Fibroblast of lung (primary cell): Measurements from ENCODE around the gene AGAP1. TPM values are rescaled to one million over a fixed set of nuclear protein-coding genes. Genes with fewer than 3 reads are reported as not detected.

Experiments
- DNase-seq, 2 donors: peaks; one replicate each; pipeline versions ENCODE4 v3.0.0 to v3.0.0-alpha.2; 2010; ENCODE audit warnings: low read depth in 2 of 2
- H2AFZ ChIP-seq: 2 replicates; pipeline ENCODE4 v1.5.1; 2012; ENCODE audit warnings: low read length, control low read depth, inconsistent platforms
- H3K27ac ChIP-seq: 2 replicates; pipeline ENCODE4 v1.5.1; 2011; ENCODE audit warnings: low read length, control low read depth; ENCODE audit not compliant: insufficient read depth
- H3K27me3 ChIP-seq: 2 replicates; pipeline ENCODE4 v1.5.1; 2011; ENCODE audit warnings: mild to moderate bottlenecking, low read length; ENCODE audit not compliant: control insufficient read depth, insufficient read depth
- H3K36me3 ChIP-seq: 2 replicates; pipeline ENCODE4 v1.5.1; 2011; ENCODE audit warnings: low read length; ENCODE audit not compliant: control insufficient read depth, insufficient read depth
- H3K4me1 ChIP-seq: 2 replicates; pipeline ENCODE4 v1.5.1; 2011; ENCODE audit warnings: low read length; ENCODE audit not compliant: control insufficient read depth, insufficient read depth; ENCODE audit errors: extremely low read depth
- H3K4me2 ChIP-seq: 2 replicates; pipeline ENCODE4 v1.5.1; 2011; ENCODE audit warnings: low read length, control low read depth; ENCODE audit not compliant: insufficient read depth; ENCODE audit errors: extremely low read depth
- H3K4me3 ChIP-seq, 4 experiments: fragments of 200-600 bp in 1 of 4; sonication (generic) in 1 of 4; replicated peaks in 1 of 4; 2 replicates each; pipeline ENCODE4 v1.5.1; 2011 to 2016; ENCODE audit warnings: low read length in 4 of 4, low read depth in 3 of 4, mild to moderate bottlenecking in 3 of 4, control low read depth in 2 of 4, inconsistent platforms in 1 of 4, mixed read lengths in 1 of 4; ENCODE audit not compliant: insufficient read depth in 1 of 4; ENCODE audit errors: control extremely low read depth in 1 of 4
- H3K79me2 ChIP-seq: 2 replicates; pipeline ENCODE4 v1.5.1; 2012; ENCODE audit warnings: mild to moderate bottlenecking, low read length, inconsistent platforms; ENCODE audit not compliant: control insufficient read depth, insufficient read depth
- H3K9ac ChIP-seq: 2 replicates; pipeline ENCODE4 v1.5.1; 2011; ENCODE audit warnings: mild to moderate bottlenecking, low read length, control low read depth; ENCODE audit not compliant: insufficient read depth
- H3K9me3 ChIP-seq: 2 replicates; pipeline ENCODE4 v1.5.1; 2012; ENCODE audit warnings: low read depth, low read length; ENCODE audit not compliant: control insufficient read depth, insufficient read depth
- H4K20me1 ChIP-seq: 2 replicates; pipeline ENCODE4 v1.5.1; 2011; ENCODE audit warnings: low read length; ENCODE audit not compliant: control insufficient read depth, insufficient read depth; ENCODE audit errors: extremely low read depth
- CTCF ChIP-seq, 2 donors: IDR thresholded peaks in 1 of 2; conservative IDR thresholded peaks in 1 of 2; 1 replicate in 1 of 2; 2 replicates in 1 of 2; pipeline ENCODE4 v1.5.1; 2011 to 2012; ENCODE audit warnings: low read length in 2 of 2, control low read depth in 1 of 2, inconsistent platforms in 1 of 2, low read depth in 1 of 2, mild to moderate bottlenecking in 1 of 2
- EZH2 ChIP-seq: IDR thresholded peaks from 2 replicates; pipeline ENCODE4 v1.5.1; 2012; ENCODE audit warnings: low read length, control low read depth, mild to moderate bottlenecking; ENCODE audit errors: missing control alignments
- polyA plus RNA-seq, 2 donors: library from polyadenylated mRNA; depleted of rRNA in 1 of 2; stranded (reverse) in 1 of 2; unstranded in 1 of 2; fragments of >200 nt; gene quantifications; 2 replicates each; pipeline ENCODE4 v1.2.1, GENCODE V29; 2011 to 2012; ENCODE audit warnings: missing spikeins in 1 of 2
- total RNA-seq: library from RNA; depleted of rRNA; stranded (reverse); fragments of >200 nt; gene quantifications from 2 replicates; pipeline ENCODE4 v1.2.1, GENCODE V29; 2014

Gene AGAP1
- total and polyA plus RNA-seq, 2 donors (not counting 1 experiment from before 2014, with no cell fraction given) = 10.6 to 14.0 TPM

GRCh38 chr2:235954888-235955480 is 461.1 kb downstream of the AGAP1 start:
- H2AFZ ChIP-seq = no peak overlapping the region
- H3K36me3 ChIP-seq = no peaks in the 10 kb centered on the region
- no peak overlapping the region for H3K4me2 ChIP-seq
- no peak overlapping the region for H3K27ac ChIP-seq
- DNase-seq = no peak
- H3K4me1 ChIP-seq = no peaks in the 10 kb centered on the region
- no peak overlapping the region for H3K9ac ChIP-seq
- TF ChIP-seq CTCF (conservative IDR thresholded peaks at IDR 0.05 in 1 of 2, IDR thresholded peaks at IDR 0.05 in 1 of 2; ENCODE audit: low read depth in 1 of 2, low read length in 2 of 2) (no peak), EZH2 (no peak)
- H4K20me1 ChIP-seq = no peaks in the 10 kb centered on the region
- H3K79me2 ChIP-seq = no peaks in the 10 kb centered on the region
- no peak overlapping the region for H3K4me3 ChIP-seq
- no peaks in the 10 kb centered on the region for H3K9me3 ChIP-seq
- no peaks in the 10 kb centered on the region for H3K27me3 ChIP-seq

DNA sequence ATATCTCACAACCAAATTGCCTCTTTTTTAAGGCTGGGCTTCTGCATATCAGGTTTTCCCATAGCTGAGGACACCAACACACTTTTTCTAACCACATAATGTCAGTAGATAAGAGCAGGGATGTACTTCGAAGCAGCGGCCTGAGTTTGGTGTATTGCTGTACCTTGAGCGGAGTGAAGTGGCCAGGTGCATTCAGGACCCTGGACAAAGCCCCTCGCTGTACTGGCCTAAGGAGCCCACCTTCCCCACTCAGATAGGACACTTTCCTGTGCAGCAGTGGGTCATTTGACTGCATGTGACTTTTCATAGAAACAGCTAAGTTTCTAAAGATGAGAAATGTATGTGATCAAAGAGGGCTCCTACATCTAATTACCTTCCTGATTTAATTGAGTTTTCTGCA is 461.8 kb downstream of the AGAP1 start:
- H3K36me3 ChIP-seq = no peaks in the 10 kb centered on the region
- TF ChIP-seq EZH2 (no peak), CTCF (conservative IDR thresholded peaks at IDR 0.05 in 1 of 2, IDR thresholded peaks at IDR 0.05 in 1 of 2; ENCODE audit: low read depth in 1 of 2, low read length in 2 of 2) (no peak)
- H2AFZ ChIP-seq = no peak overlapping the region
- no peak overlapping the region for H3K9ac ChIP-seq
- H4K20me1 ChIP-seq = no peaks in the 10 kb centered on the region
- no peaks in the 10 kb centered on the region for H3K4me1 ChIP-seq
- no peak for DNase-seq
- H3K4me3 ChIP-seq = no peak overlapping the region
- no peaks in the 10 kb centered on the region for H3K9me3 ChIP-seq
- no peak overlapping the region for H3K4me2 ChIP-seq
- H3K27me3 ChIP-seq = no peaks in the 10 kb centered on the region
- H3K27ac ChIP-seq = no peak overlapping the region
- H3K79me2 ChIP-seq = no peaks in the 10 kb centered on the region

DNA sequence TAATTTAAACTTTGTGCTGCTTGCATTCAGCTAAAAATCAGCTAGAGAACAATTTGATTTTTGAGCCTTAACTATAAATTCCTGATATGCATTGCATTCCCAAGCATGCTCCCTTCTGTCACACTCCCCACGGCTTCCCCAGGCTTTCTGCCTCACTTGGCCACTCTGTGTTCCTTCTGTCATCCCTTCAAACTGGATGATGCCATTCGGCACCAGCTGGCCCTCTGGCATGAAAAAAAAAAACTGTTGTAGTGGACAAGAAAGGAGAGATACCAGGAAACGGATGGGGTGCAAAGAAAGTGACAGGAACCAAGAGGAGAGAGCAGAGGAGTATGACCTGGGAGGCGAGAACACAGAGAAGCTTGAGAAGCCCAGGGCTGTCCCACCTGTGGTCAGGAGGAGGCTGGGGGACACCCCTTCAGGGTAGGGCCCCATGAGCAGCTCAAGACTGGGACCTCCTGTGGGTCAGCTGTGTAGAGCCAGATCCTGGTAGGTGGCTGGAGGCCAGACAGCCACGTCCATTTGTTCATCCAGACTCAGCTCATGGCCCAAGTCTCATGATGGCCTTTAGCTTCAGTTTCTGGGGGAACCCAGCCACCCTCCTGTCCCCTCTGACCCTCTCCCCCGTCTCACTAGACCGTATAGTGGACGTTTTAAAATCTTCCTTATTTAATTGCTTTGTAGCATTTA is 462.6 kb downstream of the AGAP1 start:
- DNase-seq = no peak
- TF ChIP-seq EZH2 = no peak
- no peak for TF ChIP-seq CTCF (conservative IDR thresholded peaks at IDR 0.05 in 1 of 2, IDR thresholded peaks at IDR 0.05 in 1 of 2; ENCODE audit: low read depth in 1 of 2, low read length in 2 of 2)
- Histone ChIP-seq H2AFZ (no peak overlapping the region), H3K4me1 (no peaks in the 10 kb centered on the region), H3K4me3 (no peak overlapping the region), H3K4me2 (no peak overlapping the region), H3K79me2 (no peaks in the 10 kb centered on the region), H3K27ac (no peak overlapping the region), H3K36me3 (no peaks in the 10 kb centered on the region), H3K9me3 (no peaks in the 10 kb centered on the region), H3K9ac (no peak overlapping the region), H4K20me1 (no peaks in the 10 kb centered on the region), H3K27me3 (no peaks in the 10 kb centered on the region)
